GM18505 (cell line): ENCODE measurements around the gene EIF4ENIF1.
"Not testable (repeated sequence)": the region's sequence is repeated elsewhere in the genome, so short reads cannot be mapped to it uniquely, and the experiment has no call there.

Experiments used
- ATAC-seq: cut with Tn5 transposase; IDR thresholded peaks from one replicate; pipeline ENCODE4 v1.9.1; 2021; ENCODE audit not compliant: unreplicated experiment
- POLR2A ChIP-seq: IDR thresholded peaks from 4 replicates; pipeline ENCODE4 v1.6.1; 2011; ENCODE audit warnings: borderline replicate concordance; ENCODE audit not compliant: insufficient read depth, insufficient read length; ENCODE audit errors: extremely low read depth

EIF4ENIF1 gene

DNA sequence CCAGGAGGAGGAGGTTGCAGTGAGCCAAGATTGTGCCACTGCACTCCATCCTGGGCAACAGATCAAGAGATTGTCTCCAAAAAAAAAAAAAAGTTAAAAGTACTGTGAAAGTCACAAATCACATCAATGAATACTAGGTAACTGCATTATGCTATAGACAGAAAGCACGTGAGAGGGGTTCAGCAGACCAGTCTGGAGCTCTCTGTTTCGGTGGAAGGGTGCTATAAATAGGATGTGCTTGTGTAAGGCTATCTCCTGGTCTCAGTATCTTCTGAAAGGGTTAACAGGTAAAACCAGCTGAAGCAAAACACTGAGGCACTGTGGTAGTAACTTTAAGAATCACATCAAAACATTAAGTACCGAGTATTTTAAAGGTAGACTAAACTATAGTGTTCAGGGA is 43.4 kb downstream of the EIF4ENIF1 start:
- TF ChIP-seq POLR2A: no peak

DNA sequence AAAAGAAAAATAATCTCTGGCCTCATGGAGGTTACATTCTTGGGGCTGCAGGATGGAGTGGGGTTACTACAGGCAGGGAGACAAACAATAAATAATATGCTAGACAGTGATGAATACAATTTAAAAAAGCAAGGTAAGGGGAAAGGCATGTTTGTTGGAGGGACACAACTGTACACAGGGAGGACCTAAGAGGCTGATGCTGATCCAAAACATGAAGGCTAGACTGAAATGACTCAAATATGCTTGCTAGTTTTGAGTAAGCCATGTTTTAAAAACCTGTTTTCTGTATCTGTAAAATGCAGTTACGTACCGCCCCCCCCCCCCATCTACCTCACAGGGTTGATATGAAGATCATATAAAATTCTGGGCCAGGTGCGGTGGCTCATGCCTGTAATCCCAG is 44.0 kb downstream of the EIF4ENIF1 start:
- ATAC-seq: no peak
- no peak for TF ChIP-seq POLR2A

More for the DNA sequence above, 43.4 kb downstream of the EIF4ENIF1 start:
- no peak for ATAC-seq

DNA sequence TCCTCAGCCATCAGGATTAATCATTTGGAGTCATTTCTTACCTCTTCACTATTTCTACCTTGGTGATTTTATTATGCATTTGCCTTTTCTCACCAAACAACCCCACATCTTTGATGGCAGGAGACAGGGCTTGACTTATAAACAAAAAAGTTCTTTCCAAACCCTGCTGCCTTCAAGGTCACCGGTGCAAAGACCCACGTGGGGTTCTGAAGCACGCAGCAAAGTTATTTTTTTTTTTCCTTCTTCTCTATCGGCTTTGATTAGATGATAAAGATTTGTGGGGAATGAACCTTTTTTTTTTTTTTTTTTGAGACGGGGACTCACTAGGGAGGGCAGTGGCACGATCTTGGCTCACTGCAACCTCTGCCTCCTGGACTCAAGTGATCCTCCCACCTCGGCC is 46.1 kb downstream of the EIF4ENIF1 start:
- no peak for ATAC-seq
- TF ChIP-seq POLR2A: no peak

DNA sequence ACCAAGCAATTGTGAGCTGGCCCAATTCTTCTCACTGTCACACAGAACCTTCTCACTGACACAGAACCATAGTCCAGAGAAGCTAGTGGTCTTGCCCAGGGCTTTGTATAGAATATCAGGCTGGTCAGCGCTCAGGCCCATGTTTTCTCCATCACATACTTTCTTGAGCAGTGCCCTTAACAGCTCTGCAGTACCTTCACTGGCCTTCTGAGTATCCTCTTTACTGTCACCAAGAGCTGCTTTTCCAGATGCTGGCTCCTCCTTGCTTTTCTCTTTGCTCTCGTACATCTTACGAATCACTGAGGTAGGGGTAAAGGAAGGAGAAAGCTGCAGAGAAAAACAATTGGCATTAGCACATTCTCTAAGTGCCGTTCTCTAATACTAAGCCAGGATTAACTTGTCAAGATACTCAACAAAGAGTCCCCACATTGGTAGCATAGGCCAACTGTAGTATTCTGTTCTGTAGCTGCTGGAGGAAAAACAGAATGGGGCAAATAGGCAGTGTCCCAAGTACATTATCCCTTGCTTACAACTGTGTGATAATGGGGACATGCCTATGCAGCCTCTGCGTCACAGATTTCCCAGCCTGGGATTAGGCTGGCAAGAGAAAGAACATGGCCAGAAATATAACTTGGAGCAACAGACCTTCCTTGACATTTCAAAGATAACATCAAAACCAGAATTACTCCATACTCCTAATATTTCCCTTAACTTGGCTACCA is 46.7 kb downstream of the EIF4ENIF1 start:
- ATAC-seq: no peak
- TF ChIP-seq POLR2A: no peak

DNA sequence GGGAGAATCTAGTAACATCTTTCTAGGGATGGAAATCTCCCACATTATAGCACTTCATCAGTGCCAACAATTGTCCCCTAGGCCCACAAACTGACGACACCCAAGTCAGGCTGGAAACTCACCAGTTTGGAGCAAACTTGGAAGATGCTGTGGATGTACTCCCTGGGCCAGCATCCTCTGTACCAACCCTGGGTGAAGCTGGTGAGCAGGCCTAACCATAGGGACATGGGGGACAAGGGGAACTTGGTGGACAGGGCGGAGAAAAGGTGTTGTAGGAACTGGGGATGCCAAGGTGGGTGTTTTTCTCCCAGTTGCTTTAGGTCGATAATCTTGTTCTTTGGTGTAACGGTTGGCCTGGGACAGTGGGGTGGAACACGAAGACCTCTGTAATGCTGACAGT is 48.0 kb downstream of the EIF4ENIF1 start:
- no peak for ATAC-seq
- TF ChIP-seq POLR2A: no peak

DNA sequence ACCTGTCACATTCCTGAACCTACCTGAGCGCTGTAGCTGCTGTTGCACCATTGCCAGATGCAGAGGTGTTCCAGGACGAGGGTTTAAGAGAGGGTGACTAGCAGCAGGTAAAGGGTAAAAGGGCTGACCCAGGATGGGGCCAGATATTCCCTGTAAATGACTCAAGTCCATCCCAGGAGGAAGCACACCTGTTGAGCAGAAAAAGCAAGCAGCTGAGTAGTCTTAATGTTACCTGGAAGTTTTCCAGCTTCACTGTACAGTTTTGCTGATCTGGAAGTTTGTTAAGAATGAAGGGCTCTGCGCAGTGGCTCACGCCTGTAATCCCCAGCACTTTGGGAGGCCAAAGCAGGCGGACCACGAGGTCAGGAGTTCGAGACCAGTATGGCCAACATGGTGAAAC is 49.0 kb downstream of the EIF4ENIF1 start:
- ATAC-seq: no peak
- no peak for TF ChIP-seq POLR2A

DNA sequence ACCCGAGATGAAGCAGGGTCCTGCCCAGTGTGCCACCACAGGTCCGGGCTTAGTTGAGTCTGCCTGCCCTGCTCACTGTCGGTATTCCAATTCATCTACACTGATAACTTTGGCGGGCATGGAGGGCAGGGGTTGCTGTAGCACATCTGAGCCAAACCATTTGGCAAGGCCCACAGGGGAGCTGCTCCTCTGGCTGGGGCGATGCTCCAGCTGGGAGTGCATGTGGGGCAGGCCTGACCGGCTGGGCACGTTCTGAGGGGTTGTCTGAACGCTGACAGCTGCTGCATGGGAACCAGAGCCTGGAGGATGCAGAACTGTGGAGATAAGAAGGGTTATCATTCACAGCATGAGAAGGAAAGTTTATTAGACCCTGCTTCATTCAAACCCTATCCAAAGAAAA is 49.8 kb downstream of the EIF4ENIF1 start:
- no peak for ATAC-seq

DNA sequence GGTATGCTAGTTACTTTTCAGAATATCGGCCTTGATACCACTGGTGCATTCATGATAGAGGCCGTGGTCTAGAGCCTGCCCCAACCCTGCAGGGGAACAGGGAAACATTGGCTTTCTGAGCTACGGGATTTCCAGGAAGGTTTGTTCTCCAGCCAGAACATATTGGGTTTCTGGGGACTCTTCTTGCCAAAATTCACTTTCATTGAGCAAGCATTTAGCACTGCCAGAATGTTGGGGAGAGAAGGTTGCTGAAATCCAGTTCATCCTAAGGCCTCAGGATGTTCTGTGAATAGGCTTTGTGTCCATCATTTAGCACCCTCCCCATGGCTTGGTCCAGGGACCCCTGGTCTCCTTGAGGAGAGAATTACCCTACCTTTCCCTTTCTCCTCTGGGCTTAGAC is 53.5 kb downstream of the EIF4ENIF1 start:
- ATAC-seq: no peak
- no peak for TF ChIP-seq POLR2A

More for the DNA sequence above, 49.8 kb downstream of the EIF4ENIF1 start:
- TF ChIP-seq POLR2A: no peak

DNA sequence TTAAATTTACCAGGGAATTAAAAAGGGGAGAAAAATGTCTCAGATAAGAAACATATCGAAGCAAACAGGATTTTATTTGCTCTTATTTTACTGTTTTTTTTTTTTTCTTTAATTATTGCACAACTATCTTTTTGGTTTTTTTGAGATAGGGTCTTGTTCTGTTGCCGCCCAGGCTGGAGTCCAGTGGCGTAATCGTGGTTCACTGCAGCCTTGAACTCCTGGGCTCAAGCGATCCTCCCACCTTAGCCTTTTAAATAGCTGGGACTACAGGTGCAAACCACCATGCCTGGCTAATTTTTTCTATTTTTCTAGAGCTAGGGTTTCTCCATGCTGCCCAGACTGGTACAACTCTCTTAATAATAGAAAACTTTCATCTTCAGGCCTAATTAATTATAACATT is 57.7 kb downstream of the EIF4ENIF1 start:
- no peak for ATAC-seq
- no peak for TF ChIP-seq POLR2A

DNA sequence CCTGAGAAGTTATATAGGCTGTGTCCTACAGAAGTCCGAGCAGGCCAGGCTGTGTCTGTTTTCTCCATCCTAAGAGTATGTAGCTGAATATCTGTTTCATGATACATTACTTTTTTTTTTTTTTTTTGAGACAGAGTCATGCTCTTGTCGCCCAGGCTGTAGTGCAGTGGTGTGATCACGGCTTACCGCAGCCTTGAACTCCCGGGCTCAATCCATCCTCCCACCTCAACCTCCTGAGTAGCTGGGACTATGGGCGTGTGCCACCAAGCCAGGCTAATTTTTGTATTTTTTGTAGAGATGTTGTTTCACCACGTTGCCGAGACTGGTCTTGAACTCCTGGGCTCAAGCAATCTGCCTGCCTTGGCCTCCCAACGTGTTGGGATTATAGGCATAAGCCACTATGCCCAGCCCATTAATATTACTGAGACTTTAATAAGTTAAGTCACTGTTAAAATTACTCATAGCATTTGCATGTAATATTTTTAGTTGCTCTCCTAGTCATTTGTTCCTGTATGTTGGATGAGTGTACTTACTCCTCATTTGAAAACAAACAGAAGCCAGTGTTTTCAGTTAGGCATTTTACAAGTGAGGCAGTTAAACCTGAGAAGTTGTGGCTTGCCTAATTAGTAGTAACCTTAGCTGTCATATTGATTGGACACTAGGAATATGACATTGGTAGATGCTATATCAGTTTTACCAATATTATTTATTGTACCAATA is 64.2 kb downstream of the EIF4ENIF1 start:
- ATAC-seq: no peak
- TF ChIP-seq POLR2A: no peak

DNA sequence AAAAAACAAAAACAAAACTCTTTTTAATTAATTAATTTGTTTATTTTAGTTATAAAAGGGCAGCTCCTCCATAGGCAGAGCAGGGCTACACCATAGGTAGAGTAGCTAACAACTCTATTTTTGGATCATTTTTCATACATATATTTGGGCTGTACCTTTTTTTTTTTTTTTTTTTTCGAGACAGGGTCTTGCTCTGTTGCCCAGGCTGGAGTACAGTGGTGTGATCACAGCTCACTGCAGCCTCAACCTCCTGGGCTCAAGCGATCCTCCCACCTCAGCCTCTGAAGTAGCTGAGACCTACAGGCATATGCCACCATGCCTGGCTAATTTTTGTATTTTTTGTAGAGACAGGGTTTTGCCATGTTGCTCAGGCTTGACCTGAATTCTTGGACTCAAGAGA is 87.3 kb downstream of the EIF4ENIF1 start:
- not testable (repeated sequence) for ATAC-seq

DNA sequence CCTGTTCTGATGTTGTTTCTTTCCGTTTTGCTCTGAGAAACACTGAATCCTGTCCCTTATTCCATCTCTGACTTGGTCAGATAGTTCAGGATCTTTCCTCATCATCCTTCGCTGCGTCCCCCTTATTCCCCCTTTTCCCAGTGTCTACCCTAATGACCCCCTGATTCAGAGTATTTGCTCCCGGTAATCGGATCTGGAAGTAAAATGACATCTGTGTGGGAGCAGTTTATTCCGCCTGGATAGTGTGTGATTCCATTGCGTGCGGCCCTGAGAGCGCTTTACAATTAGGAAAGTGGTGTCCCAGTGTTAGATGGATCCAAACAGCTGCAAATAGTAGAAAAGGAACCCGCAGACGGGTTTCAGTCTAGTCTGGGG is 89.6 kb downstream of the EIF4ENIF1 start:
- no peak for TF ChIP-seq POLR2A

DNA sequence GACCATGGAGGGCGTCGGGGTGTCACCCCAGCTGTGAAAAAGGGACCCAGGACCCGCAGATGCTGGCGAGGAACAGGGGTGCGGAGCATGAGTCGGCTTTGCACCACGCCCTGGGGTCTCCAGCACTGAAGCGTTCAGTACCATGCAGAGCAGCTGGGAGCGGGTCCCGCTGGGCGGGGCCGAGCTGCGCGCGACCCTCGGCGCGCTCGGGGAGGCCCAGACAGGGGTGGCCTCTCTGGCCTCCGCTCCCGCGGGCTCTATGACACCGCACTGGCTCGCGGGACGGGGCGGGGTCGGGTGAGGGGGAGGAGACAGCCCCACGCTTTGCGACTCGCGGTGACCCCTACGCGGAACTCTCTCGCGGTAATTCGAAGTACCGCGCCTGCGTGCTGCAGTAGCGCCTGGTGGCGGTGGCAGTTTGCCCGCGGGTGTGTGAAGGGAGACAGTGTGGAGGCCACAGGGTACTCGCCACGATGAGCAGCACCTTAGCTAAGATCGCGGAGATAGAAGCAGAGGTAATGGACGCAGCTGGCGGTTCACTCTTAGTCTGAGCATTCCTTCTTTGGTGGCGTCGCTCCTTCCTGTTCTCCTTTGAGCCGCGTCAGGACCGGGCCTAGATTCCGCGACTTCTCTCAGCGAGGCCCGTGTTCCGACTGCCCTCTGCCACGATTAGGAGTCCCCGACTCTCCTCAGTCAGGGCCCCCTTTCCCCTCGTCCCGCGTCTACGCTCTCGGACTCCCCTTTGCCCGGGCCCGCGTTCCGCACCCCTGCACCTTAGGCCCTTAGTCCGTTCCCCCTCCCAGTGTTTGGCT is 90.2 kb downstream of the EIF4ENIF1 start, which contains the start of gene DRG1:
DRG1 (plus strand) TSS at position 394 of the 812 bp plus-strand sequence; CDS start at position 474, 80 bp downstream.
- ATAC-seq: peak; percentile 86
- TF ChIP-seq POLR2A: peak; percentile 98

More for the DNA sequence above, 89.6 kb downstream of the EIF4ENIF1 start:
- no peak for ATAC-seq
